ENCODE results near the gene SGCA. TPM values are rescaled to one million over a fixed set of nuclear protein-coding genes. Genes with fewer than 3 reads are reported as not detected.

Gene SGCA
- total and polyA plus RNA-seq, 2 of the 13 experiments (the other 11 are each of a cell fraction or from before 2014, with no cell fraction given): not detected

DNA sequence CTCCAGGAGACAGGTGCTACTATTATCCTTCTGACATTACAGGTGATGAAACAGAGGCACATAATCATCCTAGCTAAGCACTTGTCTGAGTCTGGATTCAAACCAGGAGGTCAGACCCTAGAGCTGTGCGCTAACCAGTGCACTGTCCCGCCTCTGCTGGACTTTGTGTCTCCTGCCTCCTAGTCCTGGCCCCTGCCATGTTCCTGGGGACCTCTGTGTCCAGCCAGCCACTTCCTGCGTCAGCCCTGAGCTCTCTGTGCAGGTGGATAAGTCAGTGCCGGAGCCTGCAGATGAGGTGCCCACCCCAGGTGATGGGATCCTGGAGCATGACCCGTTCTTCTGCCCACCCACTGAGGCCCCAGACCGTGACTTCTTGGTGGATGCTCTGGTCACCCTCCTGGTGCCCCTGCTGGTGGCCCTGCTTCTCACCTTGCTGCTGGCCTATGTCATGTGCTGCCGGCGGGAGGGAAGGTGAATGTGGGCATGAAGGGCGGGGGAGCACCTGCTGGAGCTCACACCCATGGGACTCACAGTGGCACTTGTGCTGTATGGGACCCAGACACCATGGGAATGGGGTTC, 4.2 kb downstream of the SGCA start:
- no TSS peak for BruUV-seq (replicated peaks)
- intact Hi-C loops (cut with micrococcal nuclease; ENCODE audit: unreplicated experiment) (loop anchor here (1.0 kb wide), 1 partner anchor 28 kb away; no protein-coding TSS in a partner anchor), in situ Hi-C loops (cut with HindIII; ENCODE audit: extremely low pct_ligation_motif_present, low pct_unique_long_range_greater_than_20kb) (no loop called here)
- Histone ChIP-seq H3K9me3 (ENCODE audit: low read length) (no peaks in the 10 kb centered on the region), H3K9ac (ENCODE audit: insufficient read depth, low read depth, low read length) (no peak overlapping the region), H3K79me2 (ENCODE audit: insufficient read depth, low read length) (no peaks in the 10 kb centered on the region), H3K4me3 (replicated peaks in 1 of 3; ENCODE audit: insufficient read depth in 1 of 3, low read depth in 2 of 3, low read length in 3 of 3) (no peak overlapping the region), H2AFZ (ENCODE audit: low read length) (no peak overlapping the region), H3K4me1 (ENCODE audit: insufficient read depth, low read length) (peaks cover 41% of the 10 kb centered on the region), H4K20me1 (ENCODE audit: insufficient read depth, low read length) (no peaks in the 10 kb centered on the region), H3K36me3 (replicated peaks in 1 of 2; ENCODE audit: control insufficient read depth in 1 of 2, insufficient read depth in 2 of 2, low read length in 2 of 2) (no peaks in the 10 kb centered on the region), H3K27ac (ENCODE audit: extremely low read length, insufficient read depth, low read length) (no peak overlapping the region), H3K4me2 (ENCODE audit: low read depth, low read length) (no peak overlapping the region), H3K27me3 (ENCODE audit: control insufficient read depth in 1 of 2, insufficient read depth in 2 of 2, low read length in 2 of 2) (peaks cover 7 to 44% of the 10 kb centered on the region in 2 experiments; a peak in 3 of 5 replicates)
- FAIRE-seq (no peak), ATAC-seq (no peak), DNase-seq (ENCODE audit: low spot score) (no peak)
- TF ChIP-seq AGO2 (optimal IDR thresholded peaks at IDR 0.05; ENCODE audit: low read depth, low read length) (peak; percentile 18), ZNF234 (CRISPR knock-in tag; conservative IDR thresholded peaks at IDR 0.05) (no peak)
- CTCF ChIA-PET (ENCODE audit: low intra/inter-chr PET ratio, low total read pairs): interaction anchor here (1.3 to 4.0 kb wide), 6 partner anchors 8 to 128 kb away, joined by 5 to 36 read pairs (median 11); no protein-coding TSS in a partner anchor
- WGBS (ENCODE audit: low lambda C conversion rate): 33% methylated on average over 8 of the region's 9 CpGs
- POLR2A ChIA-PET: no interaction called here

DNA sequence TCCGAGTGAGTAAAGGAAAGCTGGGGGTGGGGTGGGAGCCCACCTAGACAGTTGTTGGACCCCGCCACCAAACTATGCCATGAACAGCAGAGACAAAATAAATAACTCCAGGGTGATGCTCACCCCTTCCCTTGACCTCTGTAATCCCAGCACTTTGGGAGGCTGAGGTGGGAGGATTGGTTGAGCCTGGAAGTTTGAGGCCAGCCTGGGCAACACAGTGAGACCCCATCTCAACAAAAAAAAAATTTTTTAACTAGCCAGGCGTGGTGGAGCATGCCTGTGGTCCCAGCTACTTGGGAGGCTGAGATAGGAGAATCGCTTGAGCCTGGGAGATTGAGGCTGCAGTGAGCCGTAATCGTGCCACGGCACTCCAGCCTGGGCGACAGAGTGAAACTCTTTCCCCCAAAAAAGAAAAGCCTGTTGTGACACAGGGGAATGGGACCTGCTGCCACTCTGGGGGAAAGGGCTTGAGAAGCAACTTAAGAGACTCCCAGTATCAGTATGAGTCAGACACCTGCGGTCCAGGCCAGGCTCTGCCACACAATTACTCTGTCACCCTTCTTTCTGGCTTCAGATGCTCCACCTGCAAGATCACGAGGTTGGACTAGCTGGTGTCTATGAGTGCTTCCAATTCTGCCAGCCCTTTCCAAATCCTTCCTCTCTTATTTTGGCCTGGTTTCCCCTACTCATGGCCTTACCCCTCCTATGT, 5.0 kb downstream of the SGCA start:
- no peak for FAIRE-seq
- no peak overlapping the region for H3K9ac ChIP-seq (ENCODE audit: insufficient read depth, low read depth, low read length)
- H3K4me3 ChIP-seq (replicated peaks in 1 of 3; ENCODE audit: insufficient read depth in 1 of 3, low read depth in 2 of 3, low read length in 3 of 3): no peak overlapping the region
- no peak for DNase-seq (ENCODE audit: low spot score)
- POLR2A ChIA-PET: no interaction called here
- no peaks in the 10 kb centered on the region for H3K9me3 ChIP-seq (ENCODE audit: low read length)
- H3K4me2 ChIP-seq (ENCODE audit: low read depth, low read length): no peak overlapping the region
- peaks cover 49% of the 10 kb centered on the region for H3K4me1 ChIP-seq (ENCODE audit: insufficient read depth, low read length)
- WGBS (ENCODE audit: low lambda C conversion rate): 56% methylated on average over 10 of the region's 10 CpGs
- in situ Hi-C loops (cut with HindIII; ENCODE audit: extremely low pct_ligation_motif_present, low pct_unique_long_range_greater_than_20kb): no loop called here
- ATAC-seq: no peak
- no peaks in the 10 kb centered on the region for H4K20me1 ChIP-seq (ENCODE audit: insufficient read depth, low read length)
- no peak for TF ChIP-seq SMARCE1 (IDR thresholded peaks at IDR 0.05; ENCODE audit: borderline replicate concordance)
- TF ChIP-seq RBFOX2 (IDR thresholded peaks at IDR 0.05; ENCODE audit: low read depth, low read length): no peak
- TF ChIP-seq ZBTB3 (CRISPR knock-in tag; IDR thresholded peaks at IDR 0.05; ENCODE audit: borderline replicate concordance, low read depth): no peak
- TF ChIP-seq ZIK1 (CRISPR knock-in tag; IDR thresholded peaks at IDR 0.05; ENCODE audit: borderline replicate concordance, low read depth): no peak
- TF ChIP-seq SOX6 (IDR thresholded peaks at IDR 0.05): no peak
- no peak for TF ChIP-seq SOX6 (CRISPR knock-in tag; IDR thresholded peaks at IDR 0.05)
- no peak for TF ChIP-seq ZNF709 (CRISPR knock-in tag; IDR thresholded peaks at IDR 0.05)
- TF ChIP-seq ZSCAN20 (CRISPR knock-in tag; IDR thresholded peaks at IDR 0.05; ENCODE audit: borderline replicate concordance): no peak
- TF ChIP-seq, protein P1, sequence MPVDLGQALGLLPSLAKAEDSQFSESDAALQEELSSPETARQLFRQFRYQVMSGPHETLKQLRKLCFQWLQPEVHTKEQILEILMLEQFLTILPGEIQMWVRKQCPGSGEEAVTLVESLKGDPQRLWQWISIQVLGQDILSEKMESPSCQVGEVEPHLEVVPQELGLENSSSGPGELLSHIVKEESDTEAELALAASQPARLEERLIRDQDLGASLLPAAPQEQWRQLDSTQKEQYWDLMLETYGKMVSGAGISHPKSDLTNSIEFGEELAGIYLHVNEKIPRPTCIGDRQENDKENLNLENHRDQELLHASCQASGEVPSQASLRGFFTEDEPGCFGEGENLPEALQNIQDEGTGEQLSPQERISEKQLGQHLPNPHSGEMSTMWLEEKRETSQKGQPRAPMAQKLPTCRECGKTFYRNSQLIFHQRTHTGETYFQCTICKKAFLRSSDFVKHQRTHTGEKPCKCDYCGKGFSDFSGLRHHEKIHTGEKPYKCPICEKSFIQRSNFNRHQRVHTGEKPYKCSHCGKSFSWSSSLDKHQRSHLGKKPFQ (CRISPR knock-in tag; IDR thresholded peaks at IDR 0.05; ENCODE audit: insufficient replicate concordance): no peak
- TF ChIP-seq ATF1 (CRISPR knock-in tag; IDR thresholded peaks at IDR 0.05): no peak
- H3K27me3 ChIP-seq (ENCODE audit: control insufficient read depth in 1 of 2, insufficient read depth in 2 of 2, low read length in 2 of 2): peaks cover 7 to 36% of the 10 kb centered on the region in 2 experiments; a peak in 3 of 5 replicates
- no TSS peak for BruUV-seq (replicated peaks)
- CTCF ChIA-PET (ENCODE audit: low intra/inter-chr PET ratio, low total read pairs): interaction anchor here (2.2 to 4.0 kb wide), 3 partner anchors 7 to 127 kb away, joined by 11 to 36 read pairs (median 18); no protein-coding TSS in a partner anchor
- H2AFZ ChIP-seq (ENCODE audit: low read length): no peak overlapping the region
- no peak overlapping the region for H3K27ac ChIP-seq (ENCODE audit: extremely low read length, insufficient read depth, low read length)
- no peaks in the 10 kb centered on the region for H3K79me2 ChIP-seq (ENCODE audit: insufficient read depth, low read length)
- no peaks in the 10 kb centered on the region for H3K36me3 ChIP-seq (replicated peaks in 1 of 2; ENCODE audit: control insufficient read depth in 1 of 2, insufficient read depth in 2 of 2, low read length in 2 of 2)
- intact Hi-C loops (cut with micrococcal nuclease; ENCODE audit: unreplicated experiment): no loop called here
